ENCODE measurements around the gene CCDC137.

- no peak for TF ChIP-seq ZBTB38 (CRISPR knock-in tag; IDR thresholded peaks at IDR 0.05)
- TF ChIP-seq ZNF629 (CRISPR knock-in tag; conservative IDR thresholded peaks at IDR 0.05): no peak
These were observed 10.3 kb upstream of the CCDC137 start, which contains the start of gene PDE6G for GRCh38 chr17:81656118-81656743.
